ENCODE data around the gene LRRC37A3.
"Not testable (repeated sequence)": the region's sequence is repeated elsewhere in the genome, so short reads cannot be mapped to it uniquely, and the experiment has no call there.

LRRC37A3 gene

DNA sequence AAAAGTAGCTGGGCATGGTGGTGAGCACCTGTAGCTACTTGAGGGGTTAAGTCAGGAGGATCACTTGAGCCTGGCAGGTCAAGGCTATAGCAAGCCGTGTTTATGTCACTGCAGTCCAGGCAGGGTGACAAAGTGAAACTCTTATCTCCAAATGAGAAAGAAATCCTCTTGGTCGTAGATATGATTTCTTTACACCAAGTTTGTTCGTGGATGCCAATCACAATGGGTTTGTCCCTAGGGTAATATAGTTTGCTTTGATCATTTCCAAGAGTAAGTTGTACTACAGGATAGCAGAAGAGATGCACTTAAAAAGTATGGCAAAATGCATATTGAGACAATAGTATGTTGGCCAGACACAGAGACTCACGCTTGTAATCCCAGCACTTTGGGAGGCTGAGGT is 6.0 kb upstream of the LRRC37A3 start:
- DNase-seq: not testable (repeated sequence)

DNA sequence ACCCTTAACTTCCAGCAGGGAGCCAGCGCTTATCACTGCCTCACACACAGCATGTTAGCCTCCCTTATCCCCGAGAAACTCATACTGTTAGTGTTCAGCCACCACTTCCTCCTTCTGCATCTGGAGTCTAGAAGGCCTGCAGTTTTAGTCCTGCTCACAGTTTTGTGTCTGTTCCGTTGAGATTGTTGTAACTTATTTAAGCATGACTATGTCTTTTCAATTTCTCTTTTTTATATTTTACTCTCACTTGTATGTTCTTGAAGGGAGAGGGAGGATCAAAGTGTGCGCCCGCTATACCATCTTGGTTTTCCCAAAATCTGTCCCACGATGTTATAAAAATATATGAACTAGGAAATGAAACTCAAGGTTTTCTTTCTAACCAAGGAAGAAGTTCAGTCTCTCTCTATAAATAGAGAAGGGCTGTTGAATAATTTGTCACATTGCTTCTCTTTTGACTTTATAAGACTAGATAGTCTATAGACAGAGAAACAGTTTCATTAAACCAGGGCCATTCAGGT is 3.8 kb upstream of the LRRC37A3 start:
- not testable (repeated sequence) for DNase-seq

DNA sequence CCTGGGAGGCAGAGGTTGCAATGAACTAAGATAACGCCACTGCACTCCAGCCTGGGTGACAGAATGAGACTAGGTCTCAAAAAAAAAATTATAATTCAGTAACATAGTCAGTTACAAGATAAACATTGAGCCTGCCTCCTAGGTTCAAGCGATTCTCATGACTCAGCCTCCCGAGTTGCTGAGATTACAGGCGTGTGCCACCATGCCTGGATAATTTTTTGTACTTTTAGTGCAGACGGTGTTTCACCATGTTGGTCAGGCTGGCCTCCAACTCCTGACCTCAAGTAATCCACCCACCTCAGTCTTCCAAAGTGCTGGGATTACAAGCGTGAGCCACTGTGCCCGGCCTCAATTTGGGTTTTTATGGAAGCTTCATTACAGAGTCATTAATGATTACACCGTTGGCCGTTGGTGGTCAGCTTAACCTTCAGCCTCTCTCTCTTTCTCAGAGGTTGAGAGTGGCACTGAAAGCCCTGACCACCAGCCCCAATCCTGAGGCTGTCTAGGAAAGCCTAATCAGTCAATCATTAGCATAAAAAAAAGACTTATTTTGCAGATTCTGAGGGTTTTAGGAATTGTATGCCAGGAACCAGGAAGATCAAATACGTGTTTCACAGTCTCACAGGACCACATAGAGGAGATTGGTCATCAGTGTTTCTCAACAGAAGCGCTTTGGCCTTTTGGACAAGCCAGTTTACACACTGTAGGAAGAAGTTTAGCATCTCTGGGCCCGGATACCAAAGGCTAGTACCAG is 1.3 kb upstream of the LRRC37A3 start:
- DNase-seq: no peak

DNA sequence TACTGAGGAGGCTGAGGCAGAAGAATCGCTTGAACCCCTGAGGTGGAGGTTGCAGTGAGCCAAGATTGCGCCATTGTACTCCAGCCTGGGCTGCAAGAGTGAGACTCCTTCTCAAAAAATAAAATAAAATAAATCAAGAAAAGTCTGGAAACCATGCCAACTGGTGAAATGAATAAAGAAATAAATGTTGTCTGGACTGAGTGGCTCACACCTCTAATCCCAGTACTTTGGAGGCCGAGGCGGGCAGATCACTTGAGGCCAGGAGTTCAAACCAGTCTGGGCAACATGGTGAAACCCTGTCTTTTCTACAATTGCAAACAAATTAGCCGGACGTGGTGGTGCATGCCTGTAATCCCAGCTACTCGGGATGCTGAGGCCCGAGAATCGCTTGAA is 744 bp upstream of the LRRC37A3 start:
- no peak for DNase-seq

DNA sequence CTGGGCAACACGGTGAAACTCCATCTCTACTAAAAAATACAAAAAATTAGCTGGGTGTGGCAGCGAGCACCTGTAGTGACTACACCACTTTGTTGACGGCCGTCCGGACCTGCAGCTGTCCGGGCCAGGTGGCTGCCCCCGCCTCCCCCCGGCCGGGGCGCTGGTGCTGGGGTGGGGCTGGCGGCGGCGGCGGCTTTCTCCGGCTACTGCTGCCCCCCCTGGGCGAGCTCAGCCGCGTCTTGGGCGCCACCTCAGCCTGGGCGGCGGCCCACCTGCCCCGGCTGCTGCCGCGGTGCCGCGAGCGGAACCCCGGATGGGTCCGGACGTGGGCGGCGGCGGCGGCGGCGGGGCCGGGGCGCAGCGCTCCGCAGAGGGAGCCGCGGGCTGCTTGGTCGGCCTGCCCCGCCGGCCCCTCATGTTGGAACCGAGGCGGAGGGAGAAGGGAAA is 413 bp downstream of the LRRC37A3 start:
- peak; percentile 73 for DNase-seq

DNA sequence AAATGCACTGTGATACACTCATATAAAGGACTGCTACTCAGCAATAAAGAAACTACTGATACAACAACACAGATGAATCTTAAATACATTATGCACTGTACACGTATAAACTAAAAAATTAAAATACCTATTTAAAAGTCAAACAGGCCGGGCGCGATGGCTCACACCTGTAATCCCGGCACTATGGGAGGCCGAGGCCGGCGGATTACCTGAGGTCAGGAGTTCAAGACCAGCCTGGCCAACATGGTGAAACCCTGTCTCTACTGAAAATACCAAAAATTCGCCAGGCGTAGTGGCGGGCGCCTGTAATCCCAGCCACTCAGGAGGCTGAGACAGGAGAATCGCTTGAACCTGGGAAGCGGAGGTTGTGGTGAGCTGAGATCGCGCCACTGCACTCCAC is 1.7 kb downstream of the LRRC37A3 start:
- DNase-seq: not testable (repeated sequence)

DNA sequence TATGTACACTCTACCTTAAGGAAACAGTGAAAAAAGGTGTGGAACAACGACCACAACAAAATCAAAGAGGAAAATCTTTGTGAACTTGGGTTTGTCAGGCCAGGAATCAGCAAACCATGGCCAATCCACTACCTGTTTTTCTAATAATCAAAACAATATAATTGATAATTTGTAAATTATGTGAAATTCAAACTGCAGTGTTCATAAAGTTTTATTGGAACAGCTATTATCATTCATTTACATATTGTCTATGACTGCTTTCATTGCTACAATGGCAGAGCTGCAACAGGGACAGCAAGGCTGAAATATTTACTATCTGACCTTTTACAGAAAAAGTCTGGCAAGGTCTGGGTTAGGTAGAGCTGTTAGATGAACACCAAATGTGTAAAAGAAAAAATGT is 4.0 kb downstream of the LRRC37A3 start:
- not testable (repeated sequence) for DNase-seq

DNA sequence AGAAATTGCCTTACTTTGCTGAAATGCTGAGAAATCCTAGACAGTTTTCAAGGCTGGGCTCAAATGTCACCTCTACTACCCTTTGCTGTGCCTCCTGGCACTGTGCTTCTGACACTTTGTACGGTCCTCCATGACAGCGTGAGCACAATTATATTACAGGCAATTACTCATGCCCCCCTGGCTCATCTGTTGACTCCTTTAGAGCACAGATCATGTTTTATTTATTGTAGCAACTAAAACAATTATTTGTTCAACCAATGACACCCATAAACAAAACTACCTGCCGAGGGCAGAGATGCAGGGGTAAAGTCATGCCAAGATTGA is 9.1 kb downstream of the LRRC37A3 start:
- DNase-seq: not testable (repeated sequence)

DNA sequence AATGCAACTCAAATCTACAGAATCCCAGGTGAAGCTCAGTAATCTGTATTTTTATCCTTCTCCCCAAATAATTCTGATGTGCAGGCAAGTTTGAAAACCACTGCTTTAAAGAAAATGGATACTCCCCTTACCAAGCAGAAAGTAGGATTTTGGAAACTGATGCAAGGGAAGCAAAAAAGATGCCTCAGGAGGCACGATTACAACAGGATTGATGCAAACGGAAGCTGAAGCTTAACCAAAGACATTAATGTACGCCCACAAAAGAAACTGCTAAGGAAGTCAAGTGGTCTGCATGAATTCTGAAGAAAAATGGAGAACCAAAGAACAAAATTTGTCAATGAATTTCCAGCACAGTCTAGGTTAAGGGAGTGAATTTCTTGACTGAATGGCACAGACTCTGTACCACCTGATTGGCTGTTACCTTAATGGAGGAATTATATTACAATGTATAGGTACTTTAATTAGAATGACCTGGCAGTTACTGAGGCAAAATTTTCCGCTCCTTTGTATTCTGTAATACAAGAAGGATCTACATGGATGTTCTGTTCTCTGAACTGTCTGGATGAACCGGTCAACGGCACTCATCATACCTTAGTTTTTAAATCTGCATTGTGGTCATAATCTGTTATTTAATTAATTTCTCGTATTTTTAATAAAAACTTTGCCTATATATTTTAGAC is 9.6 kb downstream of the LRRC37A3 start:
- DNase-seq: not testable (repeated sequence)

DNA sequence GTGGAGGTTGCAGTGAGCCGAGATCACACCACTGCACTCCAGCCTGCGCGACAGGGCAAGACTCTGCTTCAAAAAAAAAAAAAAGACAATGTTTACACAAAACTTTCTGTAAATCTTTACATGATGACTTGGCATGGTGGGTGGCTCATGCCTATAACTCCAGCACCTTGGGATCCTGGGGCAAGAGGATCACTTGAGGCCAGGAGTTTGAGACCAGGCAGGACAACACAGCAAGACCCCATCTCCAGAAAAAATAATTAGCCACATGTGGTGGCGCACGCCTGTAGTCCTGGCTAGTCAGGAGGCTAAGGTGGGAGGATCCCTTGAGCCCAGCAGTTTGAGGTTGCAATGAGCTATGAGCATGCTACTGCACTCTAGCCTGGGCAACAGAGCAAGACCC is 15.2 kb downstream of the LRRC37A3 start:
- not testable (repeated sequence) for DNase-seq

DNA sequence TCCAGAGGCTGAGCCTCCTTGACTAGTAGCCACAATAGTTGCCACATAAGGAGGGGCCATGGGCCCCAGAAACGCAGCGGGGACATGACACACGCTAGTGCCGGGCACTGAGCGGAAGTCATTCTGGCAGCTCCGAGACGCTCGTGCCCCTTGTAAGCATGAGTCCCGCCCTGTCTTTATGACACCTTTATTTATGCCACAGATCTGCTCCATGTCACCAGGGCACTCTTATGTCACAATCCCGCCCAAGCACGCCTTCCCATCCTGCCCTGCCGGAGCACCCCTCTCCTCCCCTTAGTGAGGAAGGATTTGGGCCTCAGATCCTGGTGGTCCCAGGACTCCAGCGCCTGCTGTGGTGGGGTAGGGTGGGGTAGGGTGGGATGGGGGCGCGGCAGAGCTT is 22.1 kb downstream of the LRRC37A3 start:
- DNase-seq: not testable (repeated sequence)

DNA sequence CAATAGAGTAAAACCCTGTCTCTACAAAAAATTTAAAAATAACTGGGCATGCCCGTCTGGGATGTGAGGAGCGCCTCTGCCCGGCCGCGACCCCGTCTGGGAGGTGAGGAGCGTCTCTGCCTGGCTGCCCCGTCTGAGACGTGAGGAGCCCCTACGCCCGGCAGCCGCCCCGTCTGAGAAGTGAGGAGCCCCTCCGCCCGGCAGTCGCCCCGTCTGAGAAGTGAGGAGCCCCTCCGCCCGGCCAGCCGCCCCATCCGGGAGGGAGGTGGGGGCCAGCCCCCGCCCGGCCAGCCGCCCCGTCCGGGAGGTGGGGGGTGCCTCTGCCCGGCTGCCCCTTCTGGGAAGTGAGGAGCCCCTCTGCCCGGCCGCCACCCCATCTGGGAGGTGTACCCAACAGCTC is 45.1 kb downstream of the LRRC37A3 start:
- DNase-seq: not testable (repeated sequence)

DNA sequence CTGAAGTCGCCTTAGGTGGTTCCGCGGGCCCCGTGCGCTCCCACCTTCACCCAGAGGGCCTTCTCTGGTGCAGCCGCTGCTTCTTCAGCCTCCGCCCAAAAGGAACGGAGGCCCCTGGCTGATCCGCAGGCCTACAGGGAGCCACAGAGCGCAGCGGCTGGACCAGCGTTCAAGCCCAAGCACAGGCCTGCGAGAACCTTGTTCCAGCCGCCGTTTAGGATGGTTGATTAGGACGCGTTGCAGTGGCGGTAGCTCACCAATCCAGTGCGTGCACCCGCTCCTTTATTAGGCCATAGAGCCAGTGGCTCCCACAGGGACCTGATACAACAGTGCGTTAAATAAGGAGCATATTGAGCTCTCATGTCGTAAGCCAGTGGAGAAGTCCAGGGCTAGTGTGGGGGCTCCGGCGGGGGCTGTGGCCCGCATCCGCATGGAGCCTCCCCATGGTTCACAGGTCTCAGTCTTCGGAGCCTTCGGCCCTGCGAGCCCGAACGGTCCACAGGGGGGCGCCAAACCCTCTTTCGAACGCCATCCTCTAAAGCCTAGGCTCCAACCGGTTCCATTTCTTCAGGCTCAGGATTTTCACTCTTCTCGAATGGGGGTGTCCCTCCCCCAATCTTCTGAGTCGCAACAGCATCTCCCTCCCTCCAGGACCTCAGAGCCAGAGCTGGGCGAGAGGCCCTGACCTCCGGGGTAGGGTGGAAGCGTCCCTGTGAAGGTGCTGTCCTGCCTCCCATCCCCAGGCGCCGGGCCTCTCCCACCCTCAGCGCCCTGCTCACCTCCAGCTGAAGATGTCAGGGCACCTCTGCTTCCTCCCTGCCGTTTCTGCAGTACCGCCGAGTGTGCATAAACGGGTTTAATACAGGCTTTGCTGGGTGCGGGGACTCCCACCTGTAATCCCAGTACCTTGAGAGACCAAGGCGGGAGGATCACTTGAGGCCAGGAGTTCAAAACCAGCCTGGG is 71.5 kb downstream of the LRRC37A3 start:
- DNase-seq: peak; percentile 56

DNA sequence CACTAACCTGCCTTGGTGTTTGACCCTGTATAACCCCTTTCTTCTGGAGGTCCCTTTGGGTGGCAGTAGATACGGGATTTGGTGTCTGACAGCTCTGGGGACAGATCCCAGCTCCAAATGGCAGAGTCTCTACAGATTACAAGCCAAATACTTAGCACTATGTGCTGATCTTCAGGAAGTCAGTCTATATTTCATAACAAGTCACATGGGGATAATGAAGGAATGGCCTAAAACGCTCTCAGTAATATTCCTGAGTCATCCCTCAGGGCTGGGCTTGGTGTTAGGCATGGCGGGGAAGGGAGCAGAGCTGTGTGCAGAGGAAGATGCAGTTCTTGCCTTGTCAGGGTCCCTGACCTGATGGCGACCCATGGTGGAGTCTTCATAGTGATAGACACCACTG is 72.4 kb downstream of the LRRC37A3 start:
- peak; percentile 9 for DNase-seq

DNA sequence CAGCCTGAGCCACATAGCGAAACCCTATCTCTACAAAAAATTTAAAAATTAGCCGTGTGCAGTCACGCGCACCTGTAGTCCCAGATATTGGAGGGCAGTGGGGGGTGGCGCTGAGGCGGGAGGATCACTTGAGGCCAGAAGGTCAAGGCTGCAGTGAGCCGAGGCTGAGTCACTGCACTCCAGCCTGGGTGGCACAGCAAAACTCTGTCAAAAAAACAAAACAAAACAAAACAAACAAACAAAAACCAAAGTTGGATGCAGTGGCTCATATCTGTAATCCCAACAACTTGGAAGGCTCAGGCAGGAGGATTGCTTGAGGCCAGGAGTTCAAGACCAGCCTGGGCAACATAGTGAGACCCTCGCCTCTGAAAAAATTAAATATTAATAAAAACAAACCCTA is 75.4 kb downstream of the LRRC37A3 start:
- not testable (repeated sequence) for DNase-seq

DNA sequence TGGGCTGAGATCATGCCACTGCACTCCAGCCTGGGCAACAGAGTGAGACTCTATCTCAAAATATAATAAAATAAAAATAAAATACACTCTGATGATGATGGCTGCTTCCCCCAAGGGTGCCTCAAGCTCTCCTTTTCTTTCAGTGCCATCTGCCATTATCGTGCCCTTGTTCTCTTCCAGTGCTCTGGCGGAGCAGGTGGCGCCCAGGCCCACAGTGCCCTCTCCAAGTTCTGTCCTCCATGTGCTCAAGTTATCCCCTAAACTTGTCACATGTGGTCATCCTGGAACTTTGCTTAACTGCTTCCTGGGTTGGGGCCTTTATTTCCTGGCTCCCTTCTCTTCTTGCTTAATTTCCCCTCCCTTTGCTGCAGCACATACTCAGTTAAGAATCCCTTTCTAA is 76.4 kb downstream of the LRRC37A3 start:
- not testable (repeated sequence) for DNase-seq

DNA sequence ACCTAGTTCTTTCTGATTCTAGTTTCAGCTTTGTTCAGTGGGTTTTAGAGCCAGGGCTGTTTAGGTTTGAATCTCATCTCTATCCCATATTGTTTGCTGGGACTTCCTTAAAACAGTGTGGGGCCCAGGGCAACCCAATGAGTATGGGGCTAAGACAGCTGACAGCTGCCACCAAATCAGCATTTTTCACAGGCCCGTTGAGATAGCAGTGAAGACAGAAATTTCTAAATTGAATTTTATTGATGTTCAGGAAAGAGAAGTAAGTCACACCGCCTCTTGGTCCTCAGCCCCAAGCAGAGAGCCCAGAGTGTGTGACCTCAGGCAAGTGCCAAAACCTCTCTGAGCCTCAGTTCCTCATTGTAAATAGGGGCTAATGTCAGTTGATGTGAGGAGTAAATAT is 78.3 kb downstream of the LRRC37A3 start:
- peak; percentile 19 for DNase-seq

DNA sequence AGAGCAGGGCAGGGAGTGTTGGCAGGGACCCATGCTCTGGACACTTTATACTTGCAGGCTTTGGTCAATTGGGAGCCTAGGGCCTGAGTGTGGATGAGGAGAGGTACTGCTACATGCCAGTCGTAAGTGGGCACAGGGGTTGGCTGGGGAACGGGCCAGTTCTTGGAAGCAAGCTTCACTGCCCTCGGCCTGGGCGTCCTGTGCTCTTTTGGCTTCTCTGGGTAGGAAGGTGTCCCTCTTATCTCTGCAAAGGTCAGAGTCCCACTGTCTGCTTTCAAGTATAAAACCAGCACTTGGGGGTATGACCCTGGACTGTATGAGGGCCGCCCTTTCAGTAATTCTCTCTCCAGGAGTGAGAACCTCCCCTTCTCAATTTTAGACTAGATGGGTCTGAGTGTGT is 80.8 kb downstream of the LRRC37A3 start:
- DNase-seq: not testable (repeated sequence)

DNA sequence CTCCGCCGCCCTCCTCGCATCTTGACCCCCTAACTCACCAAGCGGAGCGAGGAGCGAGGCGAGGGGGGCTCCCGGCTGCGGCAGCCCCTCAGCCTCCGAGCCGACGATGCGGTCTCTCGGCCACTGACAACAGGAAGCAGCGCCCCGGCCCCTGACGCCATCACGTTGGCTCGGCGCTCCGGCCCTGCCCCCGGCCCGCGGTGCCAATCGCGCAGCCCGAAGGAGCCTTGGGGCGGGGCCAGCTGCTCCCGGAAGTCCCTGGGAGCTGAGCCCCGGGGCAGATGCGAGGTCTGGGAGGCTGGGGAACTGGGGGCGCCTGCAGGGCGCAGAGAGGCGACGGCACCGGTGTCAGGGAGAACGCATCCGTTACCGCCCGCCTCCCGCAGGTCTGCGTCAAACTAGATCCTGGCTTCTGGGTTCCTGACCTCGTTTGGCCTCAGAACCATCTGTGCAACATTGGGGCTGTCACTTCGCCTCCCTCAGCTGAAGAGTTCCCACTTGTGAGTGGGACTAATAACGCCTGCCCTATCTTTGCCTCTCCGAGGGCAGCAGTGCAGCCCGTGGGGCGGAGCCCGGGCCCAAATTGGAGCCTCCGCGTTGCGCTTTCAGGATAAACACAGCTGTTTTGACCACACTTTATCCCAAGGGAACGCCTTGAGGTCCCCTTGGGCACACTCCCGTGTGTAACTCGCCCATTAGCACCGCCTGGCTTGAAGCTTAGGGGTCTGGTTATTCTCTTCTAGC is 82.1 kb downstream of the LRRC37A3 start:
- peak; percentile 88 for DNase-seq

DNA sequence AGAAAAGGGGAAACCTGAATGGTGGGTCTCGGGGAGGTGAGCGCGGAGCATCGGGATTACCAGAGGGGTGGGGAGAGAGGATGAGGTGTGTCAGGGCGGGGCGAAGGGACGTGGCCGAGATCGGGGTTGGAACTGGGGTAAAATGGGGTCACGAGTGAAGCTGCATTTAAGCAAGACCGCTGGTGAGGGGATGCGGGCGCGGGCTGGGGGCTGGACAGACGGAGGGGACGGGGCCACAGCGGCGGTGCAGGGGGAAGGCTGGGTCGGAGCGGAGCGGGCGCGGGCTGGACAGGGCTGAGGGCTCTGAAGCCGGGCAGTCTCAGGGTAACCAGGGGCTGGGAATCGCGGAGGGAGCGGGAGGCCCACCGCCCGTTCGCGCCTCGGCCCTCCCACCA is 82.7 kb downstream of the LRRC37A3 start:
- DNase-seq: peak; percentile 13

DNA sequence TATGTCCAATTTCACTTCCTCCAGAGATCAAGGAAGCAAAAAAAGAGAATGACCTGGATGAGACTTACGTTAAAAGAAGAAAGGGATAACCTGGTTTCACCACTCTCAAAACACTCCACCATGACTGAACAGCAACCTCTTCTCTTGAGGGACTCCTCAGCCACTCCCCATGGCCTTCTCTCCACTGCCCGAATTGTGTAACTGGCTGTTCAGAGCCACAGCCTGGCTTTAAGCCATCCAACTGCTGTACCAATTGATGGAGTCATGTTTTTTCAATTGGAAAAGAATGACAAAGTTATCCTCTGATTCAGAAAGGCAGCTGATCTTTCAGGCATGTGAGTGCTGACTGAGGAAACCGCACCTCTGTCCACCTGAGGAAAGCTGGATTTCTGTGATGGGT is 85.2 kb downstream of the LRRC37A3 start:
- not testable (repeated sequence) for DNase-seq

DNA sequence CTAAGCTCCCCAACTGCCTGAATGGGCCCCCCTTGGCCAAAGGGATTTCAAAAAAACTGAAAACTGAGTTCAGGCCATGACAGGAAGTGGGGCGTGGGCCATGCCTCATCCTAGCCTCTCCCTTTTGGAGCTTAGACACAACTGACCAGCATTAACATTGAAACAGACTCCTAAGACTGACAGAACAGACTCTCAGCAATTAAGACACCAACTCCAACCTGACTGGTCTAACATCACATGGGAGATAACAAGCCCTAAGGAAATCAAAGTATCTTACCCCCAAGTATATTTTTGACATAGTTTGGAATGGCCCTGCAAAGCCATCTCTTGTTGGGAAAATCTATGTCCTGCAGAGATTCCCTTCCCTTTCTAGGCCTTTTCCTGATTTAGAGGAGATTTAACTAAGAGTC is 88.6 kb downstream of the LRRC37A3 start:
- not testable (repeated sequence) for DNase-seq

All from CD4-positive, alpha-beta T cell treated with Interferon gamma for 1 hour (primary cell).